NB4 (cell line): ENCODE results near the gene SLMAP.

Experiments
- MYC ChIP-seq: IDR thresholded peaks from 2 replicates; pipeline ENCODE4 v1.6.1; 2011; ENCODE audit warnings: low read depth, low read length
- POLR2A ChIP-seq: IDR thresholded peaks from 2 replicates; pipeline ENCODE4 v1.6.1; 2011; ENCODE audit warnings: mild to moderate bottlenecking; ENCODE audit not compliant: insufficient read length; ENCODE audit errors: extremely low read depth
- TF ChIP-seq, protein P1 (sequence below): IDR thresholded peaks from 2 replicates; pipeline ENCODE4 v1.6.1; 2011; ENCODE audit warnings: low read depth, low read length
- TF ChIP-seq, protein P2 (sequence below): IDR thresholded peaks from one replicate; pipeline ENCODE4 v1.5.1; 2012; ENCODE audit warnings: low read depth, low read length

DNA sequence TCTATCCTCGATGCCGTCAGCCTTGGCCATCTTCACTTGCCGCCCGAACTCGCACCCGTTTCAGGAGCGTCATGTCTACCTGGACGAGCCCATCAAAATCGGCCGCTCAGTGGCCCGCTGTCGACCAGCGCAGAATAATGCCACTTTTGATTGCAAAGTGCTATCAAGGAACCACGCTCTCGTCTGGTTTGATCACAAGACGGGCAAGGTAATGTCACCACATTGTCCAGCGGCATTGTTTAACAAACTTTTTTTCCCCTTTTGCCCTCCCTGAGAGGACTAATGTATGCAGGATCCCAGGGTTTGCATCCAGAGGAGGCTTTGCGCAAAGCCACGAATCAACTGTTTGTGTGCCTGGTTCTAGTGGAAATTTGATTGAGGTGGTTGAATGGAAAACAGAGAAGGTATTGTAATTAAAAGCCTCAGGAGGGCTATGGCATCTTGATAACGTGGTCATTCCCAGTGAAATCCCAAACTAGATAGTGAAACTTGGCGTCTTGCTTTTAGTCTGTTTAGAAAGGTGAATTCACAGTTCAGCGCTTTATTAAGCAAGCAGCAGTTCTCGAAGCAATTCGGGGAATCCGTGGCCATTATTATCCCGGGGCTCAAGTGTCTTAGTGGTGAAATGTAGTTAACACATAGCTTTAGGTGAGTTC is 1.7 kb downstream of the SLMAP start:
- TF ChIP-seq MYC = no peak
- TF ChIP-seq, protein P1, sequence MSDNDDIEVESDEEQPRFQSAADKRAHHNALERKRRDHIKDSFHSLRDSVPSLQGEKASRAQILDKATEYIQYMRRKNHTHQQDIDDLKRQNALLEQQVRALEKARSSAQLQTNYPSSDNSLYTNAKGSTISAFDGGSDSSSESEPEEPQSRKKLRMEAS = no peak
- no peak for TF ChIP-seq POLR2A
- TF ChIP-seq, protein P2, sequence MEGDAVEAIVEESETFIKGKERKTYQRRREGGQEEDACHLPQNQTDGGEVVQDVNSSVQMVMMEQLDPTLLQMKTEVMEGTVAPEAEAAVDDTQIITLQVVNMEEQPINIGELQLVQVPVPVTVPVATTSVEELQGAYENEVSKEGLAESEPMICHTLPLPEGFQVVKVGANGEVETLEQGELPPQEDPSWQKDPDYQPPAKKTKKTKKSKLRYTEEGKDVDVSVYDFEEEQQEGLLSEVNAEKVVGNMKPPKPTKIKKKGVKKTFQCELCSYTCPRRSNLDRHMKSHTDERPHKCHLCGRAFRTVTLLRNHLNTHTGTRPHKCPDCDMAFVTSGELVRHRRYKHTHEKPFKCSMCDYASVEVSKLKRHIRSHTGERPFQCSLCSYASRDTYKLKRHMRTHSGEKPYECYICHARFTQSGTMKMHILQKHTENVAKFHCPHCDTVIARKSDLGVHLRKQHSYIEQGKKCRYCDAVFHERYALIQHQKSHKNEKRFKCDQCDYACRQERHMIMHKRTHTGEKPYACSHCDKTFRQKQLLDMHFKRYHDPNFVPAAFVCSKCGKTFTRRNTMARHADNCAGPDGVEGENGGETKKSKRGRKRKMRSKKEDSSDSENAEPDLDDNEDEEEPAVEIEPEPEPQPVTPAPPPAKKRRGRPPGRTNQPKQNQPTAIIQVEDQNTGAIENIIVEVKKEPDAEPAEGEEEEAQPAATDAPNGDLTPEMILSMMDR = no peak
